GM21619 (cell line): ENCODE data around the gene COPS4.
A peak's percentile ranks its signal among the peaks of the same experiment; 100 is the strongest.

Experiments used
- ATAC-seq: cut with Tn5 transposase; IDR thresholded peaks from one replicate; pipeline ENCODE4 v1.9.1; 2021; ENCODE audit not compliant: unreplicated experiment

The COPS4 gene

GRCh38 chr4:83115656-83116285 is 80.8 kb downstream of the COPS4 start:
- ATAC-seq, result no peak

- ATAC-seq, result no peak
Measured at GRCh38 chr4:83118869-83119268, 83.9 kb downstream of the COPS4 start.

GRCh38 chr4:83121246-83121645 is 86.3 kb downstream of the COPS4 start:
- ATAC-seq, result no peak

GRCh38 chr4:83124111-83124780 is 89.3 kb downstream of the COPS4 start:
- peak; percentile 56 for ATAC-seq
